HEK293 (cell line): Measurements from ENCODE around the gene SLC46A1.

Source experiments
- CTCF ChIA-PET: fragments of 350-600 bp; formaldehyde crosslinking; extraction: SDS; loops from one replicate; lab custom pipeline; 2021; ENCODE audit warnings: antibody characterized with exemption; lab: Yijun Ruan, JAX
- POLR2A ChIA-PET: fragments of 300-600 bp; formaldehyde crosslinking; extraction: SDS; loops from one replicate; lab custom pipeline; 2020; ENCODE audit warnings: antibody characterized with exemption, inconsistent platforms; lab: Yijun Ruan, JAX
- H3K27ac ChIP-seq: fragments of 200-500 bp; sonication (Bioruptor generic); 2 replicates; pipeline ENCODE4 v1.5.1; 2014; ENCODE audit warnings: low read depth, low read length, control low read depth, inconsistent platforms; ENCODE audit errors: extremely low read depth
- H3K36me3 ChIP-seq, 2 experiments: fragments of 200-500 bp in 1 of 2; sonication (Bioruptor generic) in 1 of 2; 1 replicate in 1 of 2; 2 replicates in 1 of 2; pipeline ENCODE4 v1.5.1; 2014 to 2017; ENCODE audit warnings: inconsistent platforms in 2 of 2, low read length in 2 of 2; ENCODE audit not compliant: control insufficient read depth in 2 of 2, insufficient read depth in 1 of 2
- H3K4me1 ChIP-seq: fragments of 200-500 bp; sonication (Bioruptor generic); 2 replicates; pipeline ENCODE4 v1.5.1; 2014; ENCODE audit warnings: mild to moderate bottlenecking, low read length, inconsistent platforms; ENCODE audit not compliant: control insufficient read depth, insufficient read depth
- H3K4me3 ChIP-seq: 2 replicates; pipeline ENCODE4 v1.5.1; 2011; ENCODE audit warnings: low read depth, mild to moderate bottlenecking, control low read depth, low read length, moderate library complexity
- H3K9me3 ChIP-seq: fragments of 200-500 bp; sonication (Bioruptor generic); 2 replicates; pipeline ENCODE4 v1.5.1; 2014; ENCODE audit warnings: low read depth, low read length, inconsistent platforms; ENCODE audit not compliant: control insufficient read depth, insufficient read depth
- GFI1B ChIP-seq: fragments of 450-650 bp; formaldehyde crosslinking; IDR thresholded peaks from 2 replicates; pipeline ENCODE4 v1.5.1; 2016; ENCODE audit warnings: missing biosample characterization, missing genetic modification characterization
- GLI4 ChIP-seq: fragments of 450-650 bp; formaldehyde crosslinking; IDR thresholded peaks from 2 replicates; pipeline ENCODE4 v1.5.1; 2016; ENCODE audit warnings: missing biosample characterization, missing genetic modification characterization
- GLIS1 ChIP-seq: fragments of 450-650 bp; formaldehyde crosslinking; IDR thresholded peaks from 2 replicates; pipeline ENCODE4 v1.5.1; 2016; ENCODE audit warnings: missing biosample characterization, missing genetic modification characterization
- HOXA7 ChIP-seq: sonication (generic); formaldehyde crosslinking; IDR thresholded peaks from 2 replicates; pipeline ENCODE4 v1.8.1; 2022; ENCODE audit warnings: missing genetic modification reagents, borderline replicate concordance
- KLF17 ChIP-seq: fragments of 450-650 bp; formaldehyde crosslinking; IDR thresholded peaks from 2 replicates; pipeline ENCODE4 v1.5.1; 2016; ENCODE audit warnings: missing biosample characterization, missing genetic modification characterization
- KLF8 ChIP-seq: fragments of 450-650 bp; formaldehyde crosslinking; IDR thresholded peaks from 2 replicates; pipeline ENCODE4 v1.5.1; 2016; ENCODE audit warnings: missing biosample characterization, missing genetic modification characterization
- ZBTB44 ChIP-seq: fragments of 450-650 bp; IDR thresholded peaks from 2 replicates; pipeline ENCODE4 v1.5.1; 2018; ENCODE audit warnings: missing biosample characterization, mild to moderate bottlenecking, missing genetic modification characterization
- ZBTB6 ChIP-seq: fragments of 450-650 bp; formaldehyde crosslinking; IDR thresholded peaks from 2 replicates; pipeline ENCODE4 v1.5.1; 2017; ENCODE audit warnings: missing biosample characterization, missing genetic modification characterization
- ZNF146 ChIP-seq: fragments of 450-650 bp; formaldehyde crosslinking; IDR thresholded peaks from 2 replicates; pipeline ENCODE4 v1.5.1; 2016; ENCODE audit warnings: missing biosample characterization, missing genetic modification characterization
- ZNF2 ChIP-seq: fragments of 450-650 bp; formaldehyde crosslinking; IDR thresholded peaks from 2 replicates; pipeline ENCODE4 v1.5.1; 2016; ENCODE audit warnings: missing biosample characterization, missing genetic modification characterization
- ZNF202 ChIP-seq: fragments of 450-650 bp; formaldehyde crosslinking; IDR thresholded peaks from 2 replicates; pipeline ENCODE4 v1.5.1; 2016; ENCODE audit warnings: missing biosample characterization, missing genetic modification characterization, borderline replicate concordance
- ZNF292 ChIP-seq: fragments of 450-650 bp; formaldehyde crosslinking; IDR thresholded peaks from 2 replicates; pipeline ENCODE4 v1.5.1; 2016; ENCODE audit warnings: low read depth, missing biosample characterization, missing genetic modification characterization, borderline replicate concordance
- ZNF514 ChIP-seq: fragments of 450-650 bp; formaldehyde crosslinking; IDR thresholded peaks from 2 replicates; pipeline ENCODE4 v1.5.1; 2016; ENCODE audit warnings: missing biosample characterization, missing genetic modification characterization
- ZNF521 ChIP-seq: fragments of 450-650 bp; formaldehyde crosslinking; IDR thresholded peaks from 2 replicates; pipeline ENCODE4 v1.5.1; 2017; ENCODE audit warnings: missing biosample characterization, mild to moderate bottlenecking, missing genetic modification characterization
- ZNF571 ChIP-seq: fragments of 450-650 bp; formaldehyde crosslinking; IDR thresholded peaks from 2 replicates; pipeline ENCODE4 v1.5.0; 2017; ENCODE audit warnings: missing biosample characterization, missing genetic modification characterization
- ZNF707 ChIP-seq: fragments of 450-650 bp; formaldehyde crosslinking; IDR thresholded peaks from 2 replicates; pipeline ENCODE4 v1.5.1; 2016; ENCODE audit warnings: missing biosample characterization, missing genetic modification characterization
- ZNF747 ChIP-seq: fragments of 450-650 bp; formaldehyde crosslinking; IDR thresholded peaks from 2 replicates; pipeline ENCODE4 v1.5.1; 2016; ENCODE audit warnings: missing biosample characterization, missing genetic modification characterization
- ZSCAN30 ChIP-seq: fragments of 450-650 bp; IDR thresholded peaks from 2 replicates; pipeline ENCODE4 v1.5.1; 2018; ENCODE audit warnings: missing biosample characterization, mild to moderate bottlenecking, missing genetic modification characterization, moderate library complexity
- ZSCAN5A ChIP-seq: fragments of 450-650 bp; formaldehyde crosslinking; IDR thresholded peaks from 2 replicates; pipeline ENCODE4 v1.5.1; 2016; ENCODE audit warnings: missing biosample characterization, missing genetic modification characterization

The SLC46A1 gene

GRCh38 chr17:28346746-28347246 lies 59.2 kb downstream of the SLC46A1 start:
- TF ChIP-seq ZSCAN30 (tag by site-specific recombination) (no peak), ZNF2 (tag by site-specific recombination) (peak; percentile 87), GLI4 (no peak), ZNF146 (tag by site-specific recombination) (no peak), ZNF707 (tag by site-specific recombination) (no peak)
- TF ChIP-seq, all 188 proteins: peak for 1
- H3K4me1 ChIP-seq, result no peaks in the 10 kb centered on the region
- H3K4me3 ChIP-seq, result no peak overlapping the region
- H3K27ac ChIP-seq, result 0 out of 2 replicates have a peak overlapping the region, but pooled peaks have one; percentile 22
- H3K9me3 ChIP-seq, result no peaks in the 10 kb centered on the region
- ChIA-PET POLR2A (interaction anchor here (0.6 to 5.9 kb wide), 4 partner anchors 9 to 14 kb away, joined by 3 to 53 read pairs (median 17); partner anchors contain the start of genes IFT20, POLDIP2 and TNFAIP1), CTCF (interaction anchor here (1.0 to 1.8 kb wide), 3 partner anchors 10 to 116 kb away, joined by 5 to 7 read pairs (median 5); partner anchors contain the start of genes IFT20, POLDIP2 and TNFAIP1)
- peaks cover 47 to 100% of the 10 kb centered on the region in 2 experiments for H3K36me3 ChIP-seq

- ChIA-PET POLR2A (interaction anchor here (0.6 to 5.9 kb wide), 4 partner anchors 8 to 15 kb away, joined by 3 to 53 read pairs (median 17); partner anchors contain the start of genes IFT20, POLDIP2 and TNFAIP1), CTCF (interaction anchor here (0.6 to 1.8 kb wide), 6 partner anchors 10 to 116 kb away, joined by 3 to 7 read pairs (median 5); partner anchors contain the start of genes IFT20, POLDIP2, TNFAIP1 and VTN)
- Histone ChIP-seq H3K36me3 (peaks cover 47 to 100% of the 10 kb centered on the region in 2 experiments), H3K4me1 (no peaks in the 10 kb centered on the region), H3K9me3 (no peaks in the 10 kb centered on the region), H3K27ac (0 out of 2 replicates have a peak overlapping the region, but pooled peaks have one; percentile 22), H3K4me3 (no peak overlapping the region)
- TF ChIP-seq HOXA7 (no peak), ZSCAN5A (tag by site-specific recombination) (no peak), ZBTB44 (no peak), ZNF292 (tag by site-specific recombination) (no peak), KLF8 (tag by site-specific recombination) (no peak), ZNF747 (tag by site-specific recombination) (no peak), ZBTB6 (tag by site-specific recombination) (no peak), GLIS1 (tag by site-specific recombination) (no peak), ZNF571 (tag by site-specific recombination) (no peak), ZNF521 (no peak)
Measured at GRCh38 chr17:28346199-28346580, 59.8 kb downstream of the SLC46A1 start.

- CTCF ChIA-PET, result interaction anchor here (0.5 to 1.8 kb wide), 8 partner anchors 10 to 115 kb away, joined by 3 to 7 read pairs (median 4); partner anchors contain the start of genes IFT20, POLDIP2, TNFAIP1 and VTN
- Histone ChIP-seq H3K36me3 (peaks cover 41 to 100% of the 10 kb centered on the region in 2 experiments), H3K4me1 (no peaks in the 10 kb centered on the region), H3K9me3 (no peaks in the 10 kb centered on the region), H3K4me3 (no peak overlapping the region), H3K27ac (no peak overlapping the region)
- no peak for TF ChIP-seq ZNF202 (tag by site-specific recombination)
- no peak for TF ChIP-seq ZNF514 (tag by site-specific recombination)
- TF ChIP-seq KLF17 (tag by site-specific recombination), result no peak
- no peak for TF ChIP-seq GFI1B (tag by site-specific recombination)
- POLR2A ChIA-PET, result interaction anchor here (0.6 to 5.9 kb wide), 4 partner anchors 8 to 15 kb away, joined by 3 to 53 read pairs (median 17); partner anchors contain the start of genes IFT20, POLDIP2 and TNFAIP1
Measured at GRCh38 chr17:28345419-28346198, 60.4 kb downstream of the SLC46A1 start.
